HCT116 (cell line): ENCODE data around the gene ITGB1BP1. TPM values are rescaled to one million over a fixed set of nuclear protein-coding genes. Genes with fewer than 3 reads are reported as not detected.
A peak's percentile ranks its signal among the peaks of the same experiment; 100 is the strongest.

Experiments used
- ATAC-seq: fragments of 200-7000 bp; cut with Tn5 transposase; 2 replicates; pipeline ENCODE4 v1.9.1; 2020; ENCODE audit warnings: mild to moderate bottlenecking, moderate library complexity
- BruUV-seq: library from RNA; stranded (reverse); fragments of 400-500 nt; replicated peaks from 2 replicates; lab custom pipeline; 2021; lab: Mats Ljungman, UMichigan
- CTCF ChIA-PET: fragments of 300-600 bp; sonication (Branson Sonifier 250); formaldehyde crosslinking; loops from one replicate; lab custom pipeline; 2021; ENCODE audit warnings: antibody characterized with exemption; lab: Charles Lee
- POLR2A ChIA-PET: fragments of 300-600, 350-600 bp; sonication (Branson Sonifier 250); formaldehyde crosslinking; loops from one replicate; lab custom pipeline; 2021; ENCODE audit warnings: antibody characterized with exemption; lab: Charles Lee
- RAD21 ChIA-PET, 2 experiments: fragments of 300-600 bp; sonication (Branson Sonifier 250); formaldehyde crosslinking; loops; one replicate each; lab custom pipeline; 2023; ENCODE audit warnings: low total read pairs in 2 of 2; ENCODE audit not compliant: uncharacterized antibody in 2 of 2, unreplicated experiment in 2 of 2, low non-redundant PET in 1 of 2; lab: Charles Lee
- DNase-seq: peaks from one replicate; pipeline ENCODE4 v3.0.0-alpha.2; 2010; ENCODE audit warnings: low read depth, low spot score
- H2AFZ ChIP-seq: fragments of 200-600 bp; shearing (Covaris generic), sonication (generic); 2 replicates; pipeline ENCODE4 v1.6.1; 2017; ENCODE audit warnings: low read depth, mixed run types, mixed read lengths, antibody characterized with exemption, low read length; ENCODE audit not compliant: poor library complexity, severe bottlenecking
- H3K27ac ChIP-seq: 2 replicates; pipeline ENCODE4 v1.5.1; 2012; ENCODE audit warnings: low read depth, low read length
- H3K27me3 ChIP-seq: fragments of 200-600 bp; sonication (generic); 2 replicates; pipeline ENCODE4 v1.6.1; 2016; ENCODE audit warnings: mixed run types, low read length, mixed read lengths; ENCODE audit not compliant: insufficient read depth
- H3K36me3 ChIP-seq, 2 experiments: fragments of 200-500 bp in 1 of 2; fragments of 200-600 bp in 1 of 2; sonication (Bioruptor generic) in 1 of 2; sonication (generic) in 1 of 2; 2 replicates each; pipeline versions ENCODE4 v1.5.1 to v1.6.1; 2014 to 2016; ENCODE audit warnings: low read length in 2 of 2, inconsistent platforms in 1 of 2, mixed read lengths in 1 of 2, mixed run types in 1 of 2; ENCODE audit not compliant: insufficient read depth in 2 of 2, control insufficient read depth in 1 of 2
- H3K4me1 ChIP-seq, 2 experiments: fragments of 200-600 bp in 1 of 2; sonication (generic) in 1 of 2; 2 replicates each; pipeline versions ENCODE4 v1.5.1 to v1.6.1; 2012 to 2017; ENCODE audit warnings: low read length in 2 of 2, inconsistent platforms in 1 of 2, mild to moderate bottlenecking in 1 of 2, mixed read lengths in 1 of 2, mixed run types in 1 of 2, moderate library complexity in 1 of 2; ENCODE audit not compliant: insufficient read depth in 2 of 2, control insufficient read depth in 1 of 2
- H3K4me2 ChIP-seq: fragments of 200-600 bp; sonication (generic); 2 replicates; pipeline ENCODE4 v1.6.1; 2017; ENCODE audit warnings: mixed run types, low read length, mixed read lengths
- H3K4me3 ChIP-seq, 2 experiments: fragments of 200-600 bp in 1 of 2; sonication (generic) in 1 of 2; replicated peaks in 1 of 2; 2 replicates each; pipeline ENCODE4 v1.5.1; 2011 to 2016; ENCODE audit warnings: low read length in 2 of 2, control low read depth in 1 of 2, low read depth in 1 of 2, mild to moderate bottlenecking in 1 of 2, mixed read lengths in 1 of 2, mixed run types in 1 of 2
- H3K79me2 ChIP-seq: fragments of 200-600 bp; sonication (generic); 2 replicates; pipeline ENCODE4 v1.6.1; 2017; ENCODE audit warnings: mild to moderate bottlenecking, mixed run types, low read length, moderate library complexity, mixed read lengths; ENCODE audit not compliant: insufficient read depth
- H3K9ac ChIP-seq: fragments of 200-600 bp; sonication (generic); 2 replicates; pipeline ENCODE4 v1.6.1; 2016; ENCODE audit warnings: low read length, mixed read lengths
- H3K9me2 ChIP-seq: fragments of 200-600 bp; sonication (generic), shearing (Covaris generic); 2 replicates; pipeline ENCODE4 v1.6.1; 2017; ENCODE audit warnings: mixed run types, mild to moderate bottlenecking, moderate library complexity; ENCODE audit not compliant: insufficient read depth
- H3K9me3 ChIP-seq, 2 experiments: fragments of 200-500 bp in 1 of 2; fragments of 200-600 bp in 1 of 2; sonication (Bioruptor generic) in 1 of 2; sonication (generic) in 1 of 2; 2 replicates each; pipeline ENCODE4 v1.6.1; 2014 to 2017; ENCODE audit warnings: low read length in 2 of 2, mixed read lengths in 2 of 2, inconsistent platforms in 1 of 2, low read depth in 1 of 2, mild to moderate bottlenecking in 1 of 2, mixed run types in 1 of 2, moderate library complexity in 1 of 2; ENCODE audit not compliant: control insufficient read depth in 1 of 2, insufficient read depth in 1 of 2
- H4K20me1 ChIP-seq: fragments of 200-600 bp; sonication (generic), shearing (Covaris generic); 2 replicates; pipeline ENCODE4 v1.6.1; 2017; ENCODE audit warnings: mixed run types, mild to moderate bottlenecking, moderate library complexity; ENCODE audit not compliant: insufficient read depth
- CBX3 ChIP-seq: IDR thresholded peaks from 2 replicates; pipeline ENCODE4 v1.6.1; 2012; ENCODE audit warnings: low read depth
- ELF1 ChIP-seq: IDR thresholded peaks from 2 replicates; pipeline ENCODE4 v1.6.1; 2012; ENCODE audit warnings: low read depth, borderline replicate concordance
- EZH2 ChIP-seq: fragments of 200-600 bp; sonication (generic); IDR thresholded peaks from 2 replicates; pipeline ENCODE4 v1.6.1; 2017; ENCODE audit warnings: antibody characterized with exemption, mixed run types
- FOSL1 ChIP-seq: IDR thresholded peaks from 2 replicates; pipeline ENCODE4 v1.6.1; 2012; ENCODE audit warnings: low read depth
- JUND ChIP-seq: IDR thresholded peaks from 2 replicates; pipeline ENCODE4 v1.6.1; 2012
- POLR2AphosphoS5 ChIP-seq: IDR thresholded peaks from 2 replicates; pipeline ENCODE4 v1.6.1; 2011; ENCODE audit warnings: mild to moderate bottlenecking, low read depth, low read length, moderate library complexity
- RAD21 ChIP-seq: IDR thresholded peaks from 2 replicates; pipeline ENCODE4 v1.6.1; 2012; ENCODE audit warnings: low read depth, mild to moderate bottlenecking
- SIN3A ChIP-seq: IDR thresholded peaks from 2 replicates; pipeline ENCODE4 v1.6.1; 2012; ENCODE audit warnings: low read depth
- YY1 ChIP-seq: IDR thresholded peaks from 2 replicates; pipeline ENCODE4 v1.6.1; 2011; ENCODE audit warnings: low read length, low read depth, moderate library complexity, mild to moderate bottlenecking; ENCODE audit not compliant: insufficient replicate concordance; ENCODE audit errors: extremely low read depth
- ZFX ChIP-seq: fragments of 450-650 bp; IDR thresholded peaks from 2 replicates; pipeline ENCODE4 v1.6.1; 2017
- ZNF274 ChIP-seq: fragments of 200-500 bp; sonication (Bioruptor generic); IDR thresholded peaks from 2 replicates; pipeline ENCODE4 v1.6.1; 2014; ENCODE audit warnings: mild to moderate bottlenecking, low read depth, low read length, inconsistent platforms
- intact Hi-C: fragments of 100-400 bp; cut with micrococcal nuclease; formaldehyde crosslinking; loops from 2 replicates; pipeline ENCODE4 v1.10.0; 2022
- total RNA-seq: library from RNA; stranded (reverse); gene quantifications from one replicate; pipeline ENCODE4 v1.2.1, GENCODE V29; 2021; ENCODE audit not compliant: unreplicated experiment
- TF ChIP-seq, protein P1 (sequence below): IDR thresholded peaks from 2 replicates; pipeline ENCODE4 v1.6.1; 2012
- TF ChIP-seq, protein P2 (sequence below): IDR thresholded peaks from 2 replicates; pipeline ENCODE4 v1.6.1; 2011; ENCODE audit warnings: mild to moderate bottlenecking, low read length, moderate library complexity; ENCODE audit not compliant: insufficient replicate concordance; ENCODE audit errors: extremely low read depth
- TF ChIP-seq, protein P3 (sequence below), 3 experiments: fragments of 200-600 bp in 1 of 3; sonication (generic) in 1 of 3; IDR thresholded peaks in 2 of 3; conservative IDR thresholded peaks in 1 of 3; 2 replicates each; pipeline ENCODE4 v1.5.1; 2012 to 2017; ENCODE audit warnings: low read depth in 2 of 3, low read length in 2 of 3, antibody characterized with exemption in 1 of 3, borderline replicate concordance in 1 of 3, control low read depth in 1 of 3, mild to moderate bottlenecking in 1 of 3, mixed read lengths in 1 of 3, mixed run types in 1 of 3, moderate library complexity in 1 of 3; ENCODE audit not compliant: insufficient read depth in 1 of 3

ITGB1BP1 gene
- total RNA-seq, 1 experiment from 2014 or later, result 86.9 TPM

DNA sequence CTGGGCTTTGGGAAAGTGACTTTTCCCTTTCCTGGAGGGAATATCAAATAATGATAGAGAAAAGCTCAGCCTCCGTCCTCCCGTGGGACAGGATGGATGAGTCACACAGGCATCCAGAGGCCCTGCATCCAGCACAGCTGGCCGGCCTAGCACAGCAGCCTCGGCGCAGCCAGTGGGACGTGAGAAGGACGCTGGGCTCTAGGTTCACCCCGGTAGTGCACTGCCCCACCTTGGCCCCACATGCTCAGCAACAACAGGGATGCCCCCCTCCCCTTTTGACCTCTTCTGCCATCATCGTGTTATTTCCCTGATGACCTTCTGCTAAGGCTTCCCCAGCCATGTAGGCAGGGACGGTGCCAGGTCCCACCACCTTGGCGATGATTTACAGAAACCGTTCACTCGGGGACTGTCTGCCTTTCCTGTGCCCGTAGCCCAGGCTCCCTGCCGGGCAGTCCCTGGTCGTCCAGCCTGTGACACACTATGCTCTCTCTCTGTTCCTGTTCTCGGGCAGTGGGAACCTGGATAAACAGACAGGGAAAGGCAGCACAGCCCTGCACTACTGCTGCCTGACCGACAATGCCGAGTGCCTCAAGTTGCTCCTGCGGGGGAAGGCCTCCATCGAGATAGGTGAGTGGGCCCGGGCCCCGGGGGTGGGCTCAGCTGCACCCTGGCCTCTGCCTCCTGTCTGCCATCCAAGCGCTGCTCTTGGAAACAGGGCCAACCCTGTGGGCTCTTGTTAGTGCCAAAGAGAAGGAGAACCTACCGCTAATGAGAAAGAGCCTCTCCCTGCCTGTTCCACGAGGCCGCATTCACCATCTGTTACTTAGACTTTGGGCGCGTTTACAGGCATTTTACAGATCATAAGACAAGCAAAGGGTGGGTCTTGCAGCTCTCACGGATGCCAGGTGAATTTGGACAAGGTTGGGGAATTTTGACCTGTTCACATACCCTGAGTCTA lies 44.6 kb downstream of the ITGB1BP1 start:
- Histone ChIP-seq H3K9me3 (no peaks in the 10 kb centered on the region), H3K4me2 (peak overlapping the region; percentile 69), H3K4me3 (0 out of 4 replicates have a peak overlapping the region, but pooled peaks of 1 of the 2 experiments have one; percentile 5), H3K36me3 (no peaks in the 10 kb centered on the region), H3K4me1 (peaks cover 52 to 58% of the 10 kb centered on the region in 2 experiments), H3K27ac (peak overlapping the region; percentile 52), H4K20me1 (no peaks in the 10 kb centered on the region), H3K9ac (peak overlapping the region; percentile 43), H3K79me2 (no peaks in the 10 kb centered on the region), H3K27me3 (no peaks in the 10 kb centered on the region), H3K9me2 (no peaks in the 10 kb centered on the region), H2AFZ (no peak overlapping the region)
- peak; percentile 68 for ATAC-seq
- TF ChIP-seq, protein P1, sequence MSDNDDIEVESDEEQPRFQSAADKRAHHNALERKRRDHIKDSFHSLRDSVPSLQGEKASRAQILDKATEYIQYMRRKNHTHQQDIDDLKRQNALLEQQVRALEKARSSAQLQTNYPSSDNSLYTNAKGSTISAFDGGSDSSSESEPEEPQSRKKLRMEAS, result no peak
- TF ChIP-seq JUND (peak; percentile 67), ZNF274 (no peak), FOSL1 (peak; percentile 74)
- no peak for DNase-seq
- POLR2A ChIA-PET, result interaction anchor here (0.6 kb wide), 1 partner anchor 8 kb away, joined by 3 read pairs; no protein-coding TSS in a partner anchor
- RAD21 ChIA-PET, result no interaction called here
- BruUV-seq, result no TSS peak
- intact Hi-C loops, result no loop called here
- CTCF ChIA-PET, result no interaction called here

DNA sequence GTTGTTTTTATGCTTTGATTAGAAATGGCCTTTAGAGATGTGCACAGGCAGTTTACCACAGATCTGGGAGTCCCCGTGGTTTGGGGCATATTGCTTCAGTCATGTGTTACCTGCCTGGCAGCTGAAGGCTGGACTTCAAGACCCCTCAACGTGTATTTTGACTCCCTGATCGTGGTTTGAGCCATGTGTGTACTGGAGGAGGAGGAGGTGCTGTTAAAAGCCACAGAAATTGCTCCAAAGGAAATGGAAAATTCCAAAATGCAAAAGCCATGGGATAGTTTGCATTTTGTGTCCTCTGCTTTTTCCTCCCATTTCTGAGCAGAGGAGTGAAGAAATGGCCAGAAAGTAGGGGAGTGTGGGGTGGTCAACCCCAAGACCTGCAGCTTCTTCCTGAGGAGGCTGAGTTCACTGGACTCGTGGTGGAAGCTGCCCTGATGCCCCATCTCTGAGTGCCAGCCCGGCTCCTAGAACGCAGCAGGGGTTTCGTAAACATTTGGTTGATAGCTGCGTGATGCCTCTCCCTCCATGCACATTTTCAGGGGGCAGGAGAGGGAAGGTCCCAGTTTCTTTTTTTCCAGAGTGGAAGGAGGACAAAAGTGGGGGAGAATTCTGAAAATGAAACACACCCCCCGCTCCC lies 45.7 kb downstream of the ITGB1BP1 start:
- Histone ChIP-seq H4K20me1 (no peaks in the 10 kb centered on the region), H2AFZ (no peak overlapping the region), H3K9ac (peak overlapping the region; percentile 43), H3K9me3 (no peaks in the 10 kb centered on the region), H3K4me1 (peaks cover 51 to 54% of the 10 kb centered on the region in 2 experiments), H3K79me2 (no peaks in the 10 kb centered on the region), H3K27ac (peak overlapping the region; percentile 52), H3K36me3 (no peaks in the 10 kb centered on the region), H3K9me2 (no peaks in the 10 kb centered on the region), H3K4me3 (no peak overlapping the region), H3K27me3 (no peaks in the 10 kb centered on the region), H3K4me2 (peak overlapping the region; percentile 69)
- DNase-seq, result no peak
- ChIA-PET CTCF (no interaction called here), POLR2A (interaction anchor here (0.6 kb wide), 1 partner anchor 10 kb away, joined by 3 read pairs; no protein-coding TSS in a partner anchor), RAD21 (no interaction called here)
- intact Hi-C loops, result no loop called here
- no peak for ATAC-seq
- no TSS peak for BruUV-seq
- TF ChIP-seq RAD21 (no peak), ELF1 (no peak), SIN3A (no peak), POLR2AphosphoS5 (no peak), EZH2 (no peak), YY1 (no peak), CBX3 (no peak), ZFX (no peak)
- TF ChIP-seq, protein P2, sequence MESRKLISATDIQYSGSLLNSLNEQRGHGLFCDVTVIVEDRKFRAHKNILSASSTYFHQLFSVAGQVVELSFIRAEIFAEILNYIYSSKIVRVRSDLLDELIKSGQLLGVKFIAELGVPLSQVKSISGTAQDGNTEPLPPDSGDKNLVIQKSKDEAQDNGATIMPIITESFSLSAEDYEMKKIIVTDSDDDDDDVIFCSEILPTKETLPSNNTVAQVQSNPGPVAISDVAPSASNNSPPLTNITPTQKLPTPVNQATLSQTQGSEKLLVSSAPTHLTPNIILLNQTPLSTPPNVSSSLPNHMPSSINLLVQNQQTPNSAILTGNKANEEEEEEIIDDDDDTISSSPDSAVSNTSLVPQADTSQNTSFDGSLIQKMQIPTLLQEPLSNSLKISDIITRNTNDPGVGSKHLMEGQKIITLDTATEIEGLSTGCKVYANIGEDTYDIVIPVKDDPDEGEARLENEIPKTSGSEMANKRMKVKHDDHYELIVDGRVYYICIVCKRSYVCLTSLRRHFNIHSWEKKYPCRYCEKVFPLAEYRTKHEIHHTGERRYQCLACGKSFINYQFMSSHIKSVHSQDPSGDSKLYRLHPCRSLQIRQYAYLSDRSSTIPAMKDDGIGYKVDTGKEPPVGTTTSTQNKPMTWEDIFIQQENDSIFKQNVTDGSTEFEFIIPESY, result no peak
- TF ChIP-seq, protein P3, sequence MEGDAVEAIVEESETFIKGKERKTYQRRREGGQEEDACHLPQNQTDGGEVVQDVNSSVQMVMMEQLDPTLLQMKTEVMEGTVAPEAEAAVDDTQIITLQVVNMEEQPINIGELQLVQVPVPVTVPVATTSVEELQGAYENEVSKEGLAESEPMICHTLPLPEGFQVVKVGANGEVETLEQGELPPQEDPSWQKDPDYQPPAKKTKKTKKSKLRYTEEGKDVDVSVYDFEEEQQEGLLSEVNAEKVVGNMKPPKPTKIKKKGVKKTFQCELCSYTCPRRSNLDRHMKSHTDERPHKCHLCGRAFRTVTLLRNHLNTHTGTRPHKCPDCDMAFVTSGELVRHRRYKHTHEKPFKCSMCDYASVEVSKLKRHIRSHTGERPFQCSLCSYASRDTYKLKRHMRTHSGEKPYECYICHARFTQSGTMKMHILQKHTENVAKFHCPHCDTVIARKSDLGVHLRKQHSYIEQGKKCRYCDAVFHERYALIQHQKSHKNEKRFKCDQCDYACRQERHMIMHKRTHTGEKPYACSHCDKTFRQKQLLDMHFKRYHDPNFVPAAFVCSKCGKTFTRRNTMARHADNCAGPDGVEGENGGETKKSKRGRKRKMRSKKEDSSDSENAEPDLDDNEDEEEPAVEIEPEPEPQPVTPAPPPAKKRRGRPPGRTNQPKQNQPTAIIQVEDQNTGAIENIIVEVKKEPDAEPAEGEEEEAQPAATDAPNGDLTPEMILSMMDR (IDR thresholded peaks at IDR 0.05 in 2 of 3, conservative IDR thresholded peaks at IDR 0.05 in 1 of 3; ENCODE audit: borderline replicate concordance in 1 of 3, insufficient read depth in 1 of 3, low read depth in 2 of 3, low read length in 2 of 3), result no peak
